Panc1 (cell line): ENCODE results near the gene PFKL. TPM values are rescaled to one million over a fixed set of nuclear protein-coding genes. Genes with fewer than 3 reads are reported as not detected.

Experiments
- ATAC-seq: fragments of 200-7000 bp; cut with Tn5 transposase; 2 replicates; pipeline ENCODE4 v1.9.1; 2020; ENCODE audit warnings: mild to moderate bottlenecking, moderate library complexity
- BruUV-seq: library from RNA; stranded (reverse); fragments of 400-500 nt; replicated peaks from 2 replicates; lab custom pipeline; 2021; lab: Mats Ljungman, UMichigan
- CTCF ChIA-PET: fragments of 300-600 bp; sonication (Branson Sonifier 250); formaldehyde crosslinking; loops from one replicate; lab custom pipeline; 2022; ENCODE audit warnings: antibody characterized with exemption; lab: Charles Lee
- POLR2A ChIA-PET: fragments of 300-600 bp; sonication (Branson Sonifier 250); formaldehyde crosslinking; loops from one replicate; lab custom pipeline; 2022; ENCODE audit warnings: antibody characterized with exemption; lab: Charles Lee
- DNase-seq: peaks from one replicate; pipeline ENCODE4 v3.0.0-alpha.2; 2010; ENCODE audit warnings: low read depth, low spot score
- H3K27ac ChIP-seq: 2 replicates; pipeline ENCODE4 v1.5.1; 2011; ENCODE audit warnings: mild to moderate bottlenecking, low read length, inconsistent platforms
- H3K27me3 ChIP-seq: fragments of 200-500 bp; sonication (Bioruptor generic); 2 replicates; pipeline ENCODE4 v1.6.0; 2014; ENCODE audit warnings: low read length, inconsistent platforms; ENCODE audit not compliant: control insufficient read depth, insufficient read depth
- H3K36me3 ChIP-seq: fragments of 200-500 bp; sonication (Bioruptor generic); 2 replicates; pipeline ENCODE4 v1.5.1; 2014; ENCODE audit warnings: inconsistent platforms, mild to moderate bottlenecking, low read length, moderate library complexity; ENCODE audit not compliant: control insufficient read depth, insufficient read depth
- H3K4me1 ChIP-seq: 2 replicates; pipeline ENCODE4 v1.5.1; 2011; ENCODE audit warnings: inconsistent platforms, mild to moderate bottlenecking, low read length, moderate library complexity; ENCODE audit not compliant: control insufficient read depth, insufficient read depth
- H3K4me3 ChIP-seq, 2 experiments: 2 replicates each; pipeline ENCODE4 v1.5.1; 2011 to 2012; ENCODE audit warnings: low read depth in 2 of 2, low read length in 2 of 2, mild to moderate bottlenecking in 2 of 2, inconsistent platforms in 1 of 2, moderate library complexity in 1 of 2
- H3K9me3 ChIP-seq: fragments of 200-500 bp; sonication (Bioruptor generic); 2 replicates; pipeline ENCODE4 v1.5.1; 2014; ENCODE audit warnings: low read depth, mild to moderate bottlenecking, inconsistent platforms, low read length, moderate library complexity; ENCODE audit not compliant: control insufficient read depth, insufficient read depth
- CTCF ChIP-seq: fragments of 450-650 bp; IDR thresholded peaks from 2 replicates; pipeline ENCODE4 v1.5.1; 2017; ENCODE audit warnings: mild to moderate bottlenecking
- POLR2AphosphoS5 ChIP-seq: IDR thresholded peaks from 2 replicates; pipeline ENCODE4 v1.6.1; 2012; ENCODE audit warnings: mild to moderate bottlenecking, low read depth, low read length, moderate library complexity
- REST ChIP-seq, 2 experiments: IDR thresholded peaks; 2 replicates each; pipeline ENCODE4 v1.6.1; 2011 to 2012; ENCODE audit warnings: low read depth in 2 of 2, control low read depth in 1 of 2, low read length in 1 of 2, mild to moderate bottlenecking in 1 of 2, moderate library complexity in 1 of 2; ENCODE audit not compliant: insufficient read depth in 1 of 2
- SIN3A ChIP-seq: IDR thresholded peaks from 2 replicates; pipeline ENCODE4 v1.6.1; 2012; ENCODE audit warnings: low read depth, mild to moderate bottlenecking, low read length, moderate library complexity, borderline replicate concordance; ENCODE audit not compliant: insufficient read depth
- TCF7L2 ChIP-seq: IDR thresholded peaks from 2 replicates; pipeline ENCODE4 v1.6.1; 2011; ENCODE audit warnings: mild to moderate bottlenecking, low read depth, low read length, inconsistent platforms
- in situ Hi-C: cut with HindIII; loops from 2 replicates; pipeline ENCODE4 v1.10.0; 2016; ENCODE audit warnings: low sequenced_read_pairs, low pct_unique_long_range_greater_than_20kb
- intact Hi-C: fragments of 100-400 bp; cut with micrococcal nuclease; formaldehyde crosslinking; loops from one replicate; pipeline ENCODE4 v1.10.0; 2022; ENCODE audit not compliant: unreplicated experiment
- total RNA-seq: library from RNA; stranded (reverse); gene quantifications from one replicate; pipeline ENCODE4 v1.2.1, GENCODE V29; 2021; ENCODE audit not compliant: unreplicated experiment

PFKL gene
- total RNA-seq, 1 experiment from 2014 or later, result 70.1 TPM

- CTCF ChIA-PET, result no interaction called here
- no peaks in the 10 kb centered on the region for H3K27me3 ChIP-seq
- in situ Hi-C loops, result no loop called here
Observed at GRCh38 chr21:44335266-44336059, 35.6 kb downstream of the PFKL start.

GRCh38 chr21:44337449-44337848, 37.6 kb downstream of the PFKL start:
- CTCF ChIA-PET, result no interaction called here
- no peak for DNase-seq
- in situ Hi-C loops, result no loop called here

More at GRCh38 chr21:44335266-44336059, 35.6 kb downstream of the PFKL start:
- no peak for TF ChIP-seq REST (IDR thresholded peaks at IDR 0.05; ENCODE audit: insufficient read depth in 1 of 2, low read depth in 2 of 2, low read length in 1 of 2)
- TF ChIP-seq CTCF, result no peak
- no peak for TF ChIP-seq POLR2AphosphoS5
- TF ChIP-seq SIN3A, result no peak
- Histone ChIP-seq H3K4me1 (peaks cover 3% of the 10 kb centered on the region; the same call in 1 of the 2 replicates), H3K4me3 (no peak overlapping the region), H3K27ac (no peak overlapping the region), H3K36me3 (no peaks in the 10 kb centered on the region), H3K9me3 (no peaks in the 10 kb centered on the region)
- ATAC-seq, result no peak
- BruUV-seq, result no TSS peak
- POLR2A ChIA-PET, result no interaction called here
- intact Hi-C loops, result no loop called here
- DNase-seq, result no peak

More at GRCh38 chr21:44337449-44337848, 37.6 kb downstream of the PFKL start:
- Histone ChIP-seq H3K4me1 (peaks cover 4% of the 10 kb centered on the region; the same call in 1 of the 2 replicates), H3K9me3 (no peaks in the 10 kb centered on the region), H3K27ac (no peak overlapping the region), H3K36me3 (no peaks in the 10 kb centered on the region), H3K27me3 (no peaks in the 10 kb centered on the region), H3K4me3 (no peak overlapping the region)
- intact Hi-C loops, result no loop called here
- POLR2A ChIA-PET, result no interaction called here
- BruUV-seq, result no TSS peak
- ATAC-seq, result no peak
- no peak for TF ChIP-seq SIN3A
- TF ChIP-seq CTCF, result no peak
- TF ChIP-seq POLR2AphosphoS5, result no peak
- no peak for TF ChIP-seq TCF7L2
- TF ChIP-seq REST (IDR thresholded peaks at IDR 0.05; ENCODE audit: insufficient read depth in 1 of 2, low read depth in 2 of 2, low read length in 1 of 2), result no peak
